Fibroblast of skin of right biceps (primary cell): ENCODE data around the gene ADTRP.

Source experiments
- DNase-seq: peaks from one replicate; pipeline ENCODE4 v3.0.0-alpha.2; 2013

Gene ADTRP

GRCh38 chr6:11754625-11755271, 23.9 kb downstream of the ADTRP start:
- DNase-seq, result peak; percentile 69

- DNase-seq, result no peak
Measured at GRCh38 chr6:11753798-11754197, 24.8 kb downstream of the ADTRP start.

DNA sequence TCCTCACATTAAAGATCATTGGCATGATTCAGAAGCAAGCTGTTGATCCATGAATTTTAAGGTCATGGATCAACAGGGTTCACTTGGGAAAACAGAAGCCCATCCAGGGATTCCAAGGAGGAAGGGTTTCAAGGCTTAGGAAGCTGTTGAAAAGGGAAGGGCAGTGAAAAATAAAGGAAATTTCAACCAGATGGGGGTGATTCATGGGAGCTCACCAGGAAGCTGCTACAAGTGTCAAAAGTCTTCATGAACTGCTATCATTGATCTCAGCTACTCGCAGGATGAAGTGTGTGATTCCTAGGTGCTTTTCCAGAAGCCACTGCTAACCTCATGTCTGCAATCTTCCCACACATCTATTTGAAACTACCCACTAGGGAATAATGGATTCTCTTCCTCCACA, 26.2 kb downstream of the ADTRP start:
- no peak for DNase-seq

GRCh38 chr6:11750682-11751081, 27.9 kb downstream of the ADTRP start:
- DNase-seq, result no peak

GRCh38 chr6:11748591-11749210, 29.9 kb downstream of the ADTRP start:
- DNase-seq, result no peak

GRCh38 chr6:11747021-11747420, 31.6 kb downstream of the ADTRP start:
- no peak for DNase-seq

DNA sequence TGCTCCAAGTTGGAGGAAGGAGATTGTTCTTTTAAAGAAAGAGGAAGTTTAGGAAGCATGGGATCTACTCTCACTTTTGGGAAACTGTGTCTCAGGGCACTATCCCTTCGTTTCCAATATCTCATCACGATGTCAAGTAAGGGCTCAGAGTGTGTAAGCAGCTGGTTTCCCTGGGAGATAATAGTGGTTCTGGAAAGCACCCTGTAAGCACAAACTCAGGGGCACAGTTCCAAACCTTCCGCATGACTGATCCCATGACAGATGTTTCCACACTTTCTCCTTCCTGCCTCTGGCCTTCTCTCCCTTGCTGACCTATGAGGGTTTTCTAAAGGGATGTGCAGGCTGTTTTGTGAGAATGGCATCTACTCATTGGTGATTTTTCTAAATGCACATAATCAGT, 33.9 kb downstream of the ADTRP start:
- DNase-seq, result peak; percentile 36

DNA sequence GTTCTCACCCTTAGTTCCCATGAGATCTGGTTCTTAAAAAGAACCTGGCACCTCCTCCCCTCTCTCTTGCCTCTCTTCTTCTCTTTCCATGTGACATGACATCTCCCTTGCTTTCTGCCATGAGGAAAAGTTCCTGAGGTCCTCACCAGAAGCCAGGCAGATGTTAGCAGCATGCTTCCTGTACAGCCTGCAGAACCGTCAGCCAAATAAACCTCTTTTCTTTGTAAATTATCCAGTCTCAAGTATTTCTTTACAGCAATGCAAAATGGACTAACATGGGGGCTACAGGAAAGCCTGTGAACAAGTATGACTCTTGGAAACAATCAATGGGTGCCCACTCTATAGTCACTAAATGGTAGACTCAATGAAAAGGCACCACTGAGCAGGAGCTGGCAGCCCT, 34.5 kb downstream of the ADTRP start:
- DNase-seq, result no peak

DNA sequence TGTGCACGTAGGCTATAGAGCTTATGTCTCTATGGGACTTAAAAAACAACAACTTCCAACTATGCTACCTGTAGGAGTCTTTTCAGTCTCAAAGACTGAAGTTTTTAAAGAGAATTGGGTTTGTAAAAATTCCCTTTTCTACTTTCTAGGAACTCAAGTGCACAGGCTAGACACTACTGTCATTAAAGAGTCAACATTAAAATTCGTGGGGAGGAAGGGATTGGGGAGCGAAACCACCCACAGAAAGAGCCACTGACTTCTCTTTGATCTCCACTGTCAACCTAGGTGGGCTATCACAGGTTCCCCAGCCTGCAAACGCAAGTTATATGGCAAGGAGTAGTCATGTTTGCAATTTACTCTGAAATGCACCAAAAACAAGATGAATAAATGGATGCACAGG, 37.7 kb downstream of the ADTRP start:
- no peak for DNase-seq

GRCh38 chr6:11738661-11739375, 39.8 kb downstream of the ADTRP start:
- no peak for DNase-seq

DNA sequence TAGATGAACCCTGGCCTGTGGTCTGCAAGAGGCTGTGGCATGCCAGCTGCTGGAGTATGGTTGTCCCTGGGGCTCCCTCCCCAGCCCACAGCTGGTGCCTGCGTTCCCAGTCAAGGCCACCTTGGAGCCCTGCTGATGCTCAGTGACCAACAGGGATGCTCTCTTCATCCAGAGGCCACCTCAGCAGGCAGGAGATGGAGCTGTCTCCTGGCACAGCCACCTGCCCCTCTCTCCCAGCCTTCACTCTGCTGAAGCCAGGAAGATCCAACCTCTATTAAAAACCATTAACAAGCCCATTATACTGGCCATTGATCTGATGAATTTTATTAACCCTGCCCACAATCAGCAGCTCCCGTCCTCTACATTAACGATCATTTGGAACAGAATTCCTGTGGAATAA, 40.4 kb downstream of the ADTRP start:
- DNase-seq, result no peak

GRCh38 chr6:11736601-11737000, 42.0 kb downstream of the ADTRP start:
- no peak for DNase-seq

DNA sequence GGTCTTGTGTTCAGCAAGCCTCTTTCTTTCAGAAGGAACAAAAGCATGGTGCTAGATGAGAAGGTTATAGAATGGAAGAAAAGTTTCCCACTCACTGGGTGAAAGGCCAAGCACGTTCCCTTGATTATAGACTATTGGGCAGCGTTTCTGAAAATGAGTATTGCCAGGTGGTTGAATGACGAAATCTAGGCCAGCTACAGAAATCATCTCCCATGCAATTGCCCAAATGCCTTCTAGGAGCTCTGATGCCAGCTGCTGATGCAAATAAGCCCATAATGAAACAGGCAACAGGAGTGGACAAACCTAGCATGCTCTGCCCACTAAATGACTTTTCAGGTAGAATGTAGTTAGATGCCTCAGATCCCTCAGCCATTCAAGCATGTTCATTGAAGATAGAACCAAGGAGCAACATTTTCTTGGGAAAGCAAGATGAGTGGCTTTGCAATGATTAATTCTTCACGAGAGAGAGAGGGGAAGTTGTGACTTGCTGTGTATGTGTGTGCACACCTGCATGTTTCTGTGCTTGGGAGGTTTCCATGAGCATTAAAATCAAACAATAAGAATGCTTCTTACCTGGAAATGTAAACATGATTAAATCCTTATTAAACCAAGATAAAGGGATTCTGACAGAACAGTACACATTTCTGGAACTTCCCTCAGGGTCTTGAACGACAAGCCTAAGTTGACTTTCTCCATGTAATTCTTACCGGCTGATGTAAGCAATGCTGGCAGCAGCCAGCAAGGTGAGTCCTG, 43.6 kb downstream of the ADTRP start:
- no peak for DNase-seq

- peak; percentile 70 for DNase-seq
Measured at GRCh38 chr6:11732036-11732631, 46.5 kb downstream of the ADTRP start.

- no peak for DNase-seq
Measured at GRCh38 chr6:11731423-11731822, 47.2 kb downstream of the ADTRP start.

GRCh38 chr6:11730641-11731040, 48.0 kb downstream of the ADTRP start:
- DNase-seq, result no peak

DNA sequence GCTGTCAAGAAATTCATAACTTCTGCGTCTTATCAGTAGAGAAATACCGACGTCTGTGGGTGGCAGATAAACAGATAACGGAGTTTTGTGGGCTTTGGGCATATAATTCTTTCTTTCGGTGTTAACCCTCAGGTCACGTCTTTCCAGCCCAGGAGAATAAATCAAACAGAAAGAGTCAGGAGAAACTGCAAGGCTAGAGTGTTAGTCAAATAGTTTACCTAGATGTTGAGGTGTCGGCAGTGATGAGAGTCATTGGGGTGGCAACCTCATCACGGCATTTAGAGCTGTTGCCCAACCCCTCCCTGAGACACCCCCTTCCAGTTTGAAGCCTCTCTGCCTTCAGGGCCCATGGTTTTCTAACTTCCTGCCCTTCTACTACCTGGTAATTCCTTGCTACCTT, 49.5 kb downstream of the ADTRP start:
- DNase-seq, result no peak

- no peak for DNase-seq
Measured at GRCh38 chr6:11727998-11728961, 50.3 kb downstream of the ADTRP start.

GRCh38 chr6:11727346-11727997, 51.1 kb downstream of the ADTRP start:
- DNase-seq, result no peak

- DNase-seq, result no peak
Measured at GRCh38 chr6:11724286-11724685, 54.3 kb downstream of the ADTRP start.
